ENCODE measurements around the gene SERTAD2.

Gene SERTAD2

GRCh38 chr2:64672708-64673107, 19.0 kb upstream of the SERTAD2 start:
- no peak for DNase-seq

DNA sequence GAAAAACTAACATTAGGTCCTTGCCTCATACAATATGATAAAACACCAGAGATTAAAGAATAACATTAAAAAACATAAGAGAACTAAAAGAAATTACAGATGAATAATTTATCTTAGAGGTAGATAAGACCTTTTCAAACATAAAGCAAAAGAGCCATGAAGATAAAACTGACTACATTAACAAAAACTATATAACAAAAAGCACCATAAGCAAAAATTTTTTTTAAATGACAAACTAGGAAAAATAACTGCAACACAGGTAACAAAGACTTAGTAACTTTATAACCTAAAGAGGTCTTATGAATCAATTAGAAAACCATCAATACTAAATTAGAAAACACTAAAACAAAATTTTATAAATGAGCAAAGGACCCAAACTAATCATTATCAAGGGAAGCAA, 16.3 kb upstream of the SERTAD2 start:
- no peak for DNase-seq

GRCh38 chr2:64669288-64669687, 15.6 kb upstream of the SERTAD2 start:
- no peak for DNase-seq

DNA sequence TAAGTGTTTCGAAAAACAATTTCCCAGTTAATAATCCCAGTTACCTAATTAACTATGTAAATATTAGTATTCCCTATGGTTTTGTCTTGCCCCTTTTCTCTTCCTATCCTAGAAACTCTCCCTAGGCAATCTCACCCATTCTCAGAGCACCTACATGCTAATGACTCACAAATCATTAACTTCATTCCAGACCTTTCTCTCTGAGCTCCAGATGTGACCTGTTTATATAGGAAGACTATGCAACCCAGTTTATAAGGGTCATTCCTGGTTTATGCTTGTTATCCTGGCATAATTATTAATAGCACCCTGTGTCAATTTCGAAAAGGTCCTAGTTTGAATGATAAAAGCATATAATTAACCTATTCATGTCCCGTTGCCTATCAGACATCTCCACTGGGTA, 14.8 kb upstream of the SERTAD2 start:
- DNase-seq: no peak

GRCh38 chr2:64667535-64667934, 13.8 kb upstream of the SERTAD2 start:
- no peak for DNase-seq

DNA sequence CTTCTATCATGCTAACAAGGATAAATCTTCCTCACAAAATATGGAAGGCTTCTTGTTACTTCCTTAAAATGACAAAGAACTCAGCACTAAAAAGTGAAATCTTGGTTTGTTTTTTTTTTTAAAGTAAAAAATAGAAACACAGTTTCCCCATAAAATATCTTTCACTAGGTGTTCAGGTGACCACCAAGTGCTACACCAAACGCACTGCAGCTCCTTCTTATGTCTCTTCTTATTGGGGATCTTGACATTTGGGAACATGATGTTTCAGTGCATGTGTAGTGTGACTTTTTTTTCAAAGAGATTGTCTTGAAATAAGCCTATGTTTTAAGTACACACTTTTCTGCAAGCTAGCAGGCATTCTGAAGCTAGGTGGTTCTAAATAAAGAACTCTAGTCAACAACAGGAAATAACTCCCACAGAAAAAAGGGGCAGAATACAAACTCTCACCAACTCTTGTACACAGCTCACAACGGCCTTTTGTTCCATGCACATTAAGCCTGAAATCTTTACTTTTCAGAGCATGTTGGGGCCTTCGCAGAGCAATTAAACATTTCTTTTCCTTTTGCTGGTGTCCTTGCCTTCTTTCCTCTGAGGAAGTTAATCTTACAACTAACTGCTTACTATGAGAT, 13.2 kb upstream of the SERTAD2 start:
- DNase-seq: no peak

DNA sequence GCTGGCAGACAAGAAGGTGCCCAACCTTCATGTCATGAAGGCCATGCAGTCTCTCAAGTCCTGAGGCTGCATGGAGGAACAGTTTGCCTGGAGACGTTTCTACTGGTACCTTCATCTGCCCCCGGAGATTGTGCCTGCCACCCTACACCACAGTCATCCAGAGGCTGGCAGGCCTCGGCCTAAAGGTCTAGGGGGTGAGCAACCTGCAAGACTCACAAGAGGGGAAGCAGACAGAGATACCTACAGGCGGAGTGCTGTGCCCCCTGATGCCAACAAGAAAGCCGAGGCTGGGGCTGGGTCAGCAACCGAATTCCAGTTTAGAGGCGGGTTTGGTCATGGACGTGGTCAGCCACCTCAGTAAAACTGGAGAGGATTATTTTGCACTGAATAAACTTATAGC, 12.0 kb upstream of the SERTAD2 start:
- no peak for DNase-seq

DNA sequence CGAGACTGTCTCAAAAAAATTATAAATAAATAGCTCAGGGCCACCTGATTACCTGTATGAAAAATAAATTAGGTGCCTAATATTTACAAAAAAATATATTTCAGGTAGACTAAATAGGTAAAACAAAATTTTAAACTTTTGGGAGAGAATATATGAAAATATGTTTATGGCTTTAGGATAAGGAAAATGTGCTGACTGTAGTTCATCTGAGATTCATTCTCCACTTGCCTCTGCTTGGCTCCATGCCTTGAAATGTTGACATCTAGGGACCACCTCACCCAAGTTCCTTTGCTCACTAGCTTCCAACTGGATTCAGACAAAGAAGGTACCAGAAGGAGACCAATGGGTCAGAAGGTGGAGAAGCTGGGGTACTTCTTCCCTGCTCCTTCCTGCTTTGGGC, 9.7 kb upstream of the SERTAD2 start:
- no peak for DNase-seq

GRCh38 chr2:64661741-64662169, 8.0 kb upstream of the SERTAD2 start:
- no peak for DNase-seq

- DNase-seq: no peak
Measured at GRCh38 chr2:64659252-64659651, 5.5 kb upstream of the SERTAD2 start.

DNA sequence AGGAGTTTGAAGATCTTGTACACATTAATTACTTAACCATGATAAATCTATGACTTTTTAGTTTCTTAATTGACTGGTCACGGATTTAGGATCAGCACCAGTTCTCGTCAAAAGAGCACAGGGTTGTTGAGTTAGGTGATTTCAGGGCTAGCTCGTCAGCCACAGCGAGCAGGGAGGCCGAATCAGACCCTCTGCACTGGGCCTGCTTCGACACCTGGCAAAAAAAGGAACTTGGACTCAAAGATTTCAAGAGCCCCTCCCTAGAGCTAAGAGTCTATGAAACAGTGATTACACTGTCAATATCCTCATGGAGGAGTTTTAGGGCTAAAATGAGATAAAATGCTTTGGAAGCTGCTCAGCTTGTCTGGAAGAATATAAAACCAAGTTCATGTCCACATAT, 4.6 kb upstream of the SERTAD2 start:
- no peak for DNase-seq

- no peak for DNase-seq
Measured at GRCh38 chr2:64657411-64657810, 3.7 kb upstream of the SERTAD2 start.

DNA sequence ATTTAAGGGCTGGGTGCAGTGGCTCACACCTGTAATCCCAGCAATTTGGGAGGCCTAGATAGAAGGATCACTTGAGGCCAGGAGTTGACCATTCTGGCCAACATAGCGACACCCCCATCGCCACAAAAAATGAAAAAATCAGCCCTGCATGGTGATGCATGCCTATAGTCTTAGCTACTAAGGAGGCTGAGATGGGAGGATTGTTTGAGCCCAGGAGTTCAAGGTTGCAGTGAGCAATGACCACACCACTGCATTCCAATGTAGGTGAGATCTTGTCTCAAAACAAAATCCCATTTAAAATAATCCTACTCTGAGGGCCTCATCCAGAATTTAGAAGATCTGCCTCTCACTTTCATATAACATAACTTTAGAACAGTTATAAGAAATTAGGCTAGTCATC, 2.7 kb upstream of the SERTAD2 start:
- DNase-seq: no peak

DNA sequence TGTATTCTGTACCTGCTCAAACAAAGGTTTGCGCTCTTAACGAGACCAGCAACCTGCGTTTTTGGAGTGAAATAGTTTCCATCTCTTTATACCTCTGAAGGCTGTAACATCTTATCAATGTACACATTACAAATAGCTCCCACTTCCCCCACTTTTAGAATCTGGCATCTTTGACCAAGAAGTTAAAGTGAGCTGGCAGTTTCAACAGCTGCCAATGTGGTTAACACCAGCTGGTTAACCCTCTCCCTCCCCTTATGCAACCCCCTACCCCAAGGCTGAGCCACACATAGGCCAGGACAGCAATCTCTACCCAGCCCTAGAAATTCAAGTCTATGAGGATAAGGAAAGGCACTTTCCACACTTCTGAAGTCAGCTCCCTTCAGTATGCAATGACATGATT, 2.2 kb upstream of the SERTAD2 start:
- DNase-seq: no peak

DNA sequence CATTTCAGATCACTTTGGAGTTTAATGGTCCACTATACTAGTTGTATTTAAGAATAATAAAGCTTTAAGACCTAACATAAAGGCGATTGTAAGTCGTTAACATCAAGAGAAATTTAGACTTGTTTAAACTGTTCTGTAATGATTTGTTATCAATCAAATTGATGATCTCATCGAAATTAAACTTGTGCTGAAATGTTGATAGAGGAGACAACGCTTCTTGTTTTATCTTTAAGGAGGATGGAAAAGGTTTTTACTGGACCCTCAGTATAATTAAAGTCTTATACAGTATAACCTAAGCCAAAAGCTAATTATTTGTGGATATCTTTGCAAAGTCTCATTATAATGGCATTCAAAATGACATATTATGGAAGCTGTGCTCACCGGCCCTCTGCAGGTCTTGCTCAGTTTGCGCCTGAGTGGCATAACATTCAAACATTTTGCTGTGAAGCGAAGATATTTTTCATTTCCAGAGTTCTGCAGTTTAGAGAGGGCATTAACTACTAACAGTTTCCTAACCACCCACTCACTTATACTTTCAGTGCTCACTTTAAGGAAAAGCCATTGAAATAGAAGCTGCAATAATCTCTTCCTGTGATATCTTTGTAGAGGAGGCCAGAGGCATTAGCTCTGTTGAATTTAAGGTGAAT, 1.4 kb upstream of the SERTAD2 start:
- DNase-seq: peak; percentile 33

- DNase-seq: peak; percentile 66
Measured at GRCh38 chr2:64654063-64654811, 524 bp upstream of the SERTAD2 start.

DNA sequence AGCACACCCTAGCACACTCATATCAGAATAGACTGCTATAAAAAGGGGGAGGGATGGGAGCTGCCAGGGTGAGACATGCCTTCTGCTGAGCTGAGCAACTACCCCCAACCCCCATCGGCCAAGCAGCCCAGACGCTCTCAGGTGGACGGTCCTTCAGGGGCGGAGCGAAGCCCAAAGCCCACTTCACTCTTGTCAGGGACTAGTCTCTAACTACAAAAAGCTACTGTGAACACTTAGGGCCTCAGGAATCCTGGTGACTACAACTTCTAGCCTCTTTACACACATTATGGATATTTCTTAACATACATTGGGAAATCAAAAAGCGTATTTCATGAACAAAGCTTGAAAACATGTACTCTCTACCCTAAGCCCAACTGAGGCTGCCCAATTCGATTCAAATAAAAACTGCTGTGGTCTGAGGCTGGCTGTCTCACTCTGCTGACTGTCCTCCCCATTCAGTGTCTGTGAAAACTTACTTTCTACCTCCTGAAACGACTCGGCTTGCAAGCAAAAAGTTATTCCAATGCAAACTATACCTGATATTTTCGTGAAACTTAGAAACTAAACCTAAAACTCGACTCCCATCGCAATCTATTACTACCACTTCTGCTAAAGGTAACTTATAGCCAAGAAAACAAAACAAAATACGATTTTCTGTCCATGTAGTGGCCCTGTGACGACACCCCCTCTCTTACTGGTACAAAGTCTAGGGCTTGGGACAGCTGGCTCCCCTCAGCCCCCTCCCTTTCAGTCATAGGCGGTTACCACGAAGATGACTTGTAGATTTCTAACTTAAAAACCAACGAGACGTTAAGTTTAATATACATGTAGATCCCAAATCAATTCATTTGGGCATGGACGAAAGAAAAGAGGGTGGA, 1.2 kb downstream of the SERTAD2 start:
- DNase-seq: no peak

- DNase-seq: no peak
Measured at GRCh38 chr2:64651590-64651989, 2.1 kb downstream of the SERTAD2 start.

GRCh38 chr2:64650722-64651338, 2.9 kb downstream of the SERTAD2 start:
- no peak for DNase-seq

GRCh38 chr2:64650296-64650695, 3.4 kb downstream of the SERTAD2 start:
- no peak for DNase-seq

GRCh38 chr2:64649626-64650025, 4.1 kb downstream of the SERTAD2 start:
- DNase-seq: no peak

DNA sequence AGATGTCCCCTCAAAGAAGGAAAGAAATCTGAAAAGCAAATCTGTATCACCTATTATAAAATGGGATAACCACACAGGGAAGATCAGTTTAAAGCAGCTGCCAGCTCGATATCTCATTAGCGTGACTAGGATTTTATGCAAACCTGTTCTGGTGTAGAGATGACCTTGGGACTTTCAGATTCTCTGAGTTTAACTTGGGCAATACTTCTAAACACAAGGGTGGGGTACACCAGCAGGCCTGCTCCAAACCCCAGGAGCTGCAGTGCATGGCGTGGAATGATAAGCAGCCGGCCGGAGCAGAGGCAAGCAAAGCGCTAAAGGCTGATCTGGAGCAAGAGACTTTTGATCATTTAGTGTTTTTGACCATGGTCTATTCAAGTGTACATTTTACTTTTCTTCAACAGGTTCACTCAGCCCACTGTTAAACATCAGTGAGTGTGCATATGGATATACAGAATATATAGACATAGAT, 4.7 kb downstream of the SERTAD2 start:
- no peak for DNase-seq

All from NCI-H1694 treated with DMSO at 0.1 percent for 48 hours (cell line).